Cardiac muscle cell (in vitro differentiated cells and primary cell): Measurements from ENCODE around the gene LRMDA. TPM values are rescaled to one million over a fixed set of nuclear protein-coding genes. Genes with fewer than 3 reads are reported as not detected.

Experiments used
- DNase-seq, 2 donors: peaks; one replicate each; pipeline versions ENCODE4 v3.0.0 to v3.0.0-alpha.2; 2010 to 2017; ENCODE audit warnings: low read depth in 1 of 2, low spot score in 1 of 2
- H3K27ac ChIP-seq: fragments of 200-600 bp; sonication (generic); 2 replicates; pipeline ENCODE4 v1.5.1; 2016
- H3K27me3 ChIP-seq: fragments of 200-600 bp; sonication (generic); 2 replicates; pipeline ENCODE4 v1.6.0; 2016; ENCODE audit warnings: control low read depth
- H3K36me3 ChIP-seq: fragments of 200-600 bp; sonication (generic); 2 replicates; pipeline ENCODE4 v1.5.1; 2016; ENCODE audit warnings: control low read depth
- H3K4me1 ChIP-seq: fragments of 200-600 bp; sonication (generic); 2 replicates; pipeline ENCODE4 v1.8.1; 2017; ENCODE audit warnings: low read depth, mild to moderate bottlenecking, mixed run types
- H3K4me3 ChIP-seq: fragments of 200-600 bp; sonication (generic); 2 replicates; pipeline ENCODE4 v1.5.1; 2016; ENCODE audit warnings: mild to moderate bottlenecking
- H3K9me3 ChIP-seq: fragments of 200-600 bp; sonication (generic); 2 replicates; pipeline ENCODE4 v1.5.1; 2017; ENCODE audit warnings: low read depth, mild to moderate bottlenecking, control low read depth
- CTCF ChIP-seq: IDR thresholded peaks from 2 replicates; pipeline ENCODE4 v1.5.1; 2012; ENCODE audit warnings: low read depth, mild to moderate bottlenecking, low read length
- polyA plus RNA-seq: library from polyadenylated mRNA; unstranded; fragments of >200 nt; fragmentation: Nextera tagmentation; extraction: Ambion mirVana; gene quantifications from 2 replicates; pipeline ENCODE4 v1.2.1, GENCODE V29; 2016
- total RNA-seq: library from RNA; depleted of rRNA; stranded (reverse); fragments of >200 nt; gene quantifications from 2 replicates; pipeline ENCODE4 v1.2.3, GENCODE V29; 2016

Gene LRMDA
- total and polyA plus RNA-seq, 2 experiments from 2014 or later, result 6.2 to 11.7 TPM

GRCh38 chr10:76082956-76083355 is 651.5 kb downstream of the LRMDA start:
- no peaks in the 10 kb centered on the region for H3K27me3 ChIP-seq
- no peak for TF ChIP-seq CTCF
- peak in 1 of 2 donors; percentile 52 for DNase-seq

GRCh38 chr10:76085002-76085816 is 653.8 kb downstream of the LRMDA start:
- H3K4me3 ChIP-seq, result no peak overlapping the region
- no peaks in the 10 kb centered on the region for H3K27me3 ChIP-seq
- no peak overlapping the region for H3K27ac ChIP-seq
- no peaks in the 10 kb centered on the region for H3K4me1 ChIP-seq
- TF ChIP-seq CTCF, result no peak
- H3K36me3 ChIP-seq, result no peaks in the 10 kb centered on the region
- H3K9me3 ChIP-seq, result no peaks in the 10 kb centered on the region
- no peak for DNase-seq

More at GRCh38 chr10:76082956-76083355, 651.5 kb downstream of the LRMDA start:
- Histone ChIP-seq H3K4me3 (no peak overlapping the region), H3K36me3 (no peaks in the 10 kb centered on the region), H3K4me1 (no peaks in the 10 kb centered on the region), H3K9me3 (no peaks in the 10 kb centered on the region), H3K27ac (no peak overlapping the region)

GRCh38 chr10:76085817-76086167 is 654.4 kb downstream of the LRMDA start:
- Histone ChIP-seq H3K9me3 (no peaks in the 10 kb centered on the region), H3K27ac (no peak overlapping the region), H3K27me3 (no peaks in the 10 kb centered on the region), H3K36me3 (no peaks in the 10 kb centered on the region), H3K4me1 (no peaks in the 10 kb centered on the region), H3K4me3 (no peak overlapping the region)
- no peak for DNase-seq
- TF ChIP-seq CTCF, result no peak

- H3K27ac ChIP-seq, result no peak overlapping the region
- DNase-seq, result no peak
Measured at GRCh38 chr10:76086170-76086760, 654.8 kb downstream of the LRMDA start.

More at GRCh38 chr10:76086170-76086760, 654.8 kb downstream of the LRMDA start:
- TF ChIP-seq CTCF, result no peak
- no peaks in the 10 kb centered on the region for H3K4me1 ChIP-seq
- H3K36me3 ChIP-seq, result no peaks in the 10 kb centered on the region
- H3K27me3 ChIP-seq, result no peaks in the 10 kb centered on the region
- H3K9me3 ChIP-seq, result no peaks in the 10 kb centered on the region
- no peak overlapping the region for H3K4me3 ChIP-seq
